PC-9 (cell line): Measurements from ENCODE around the gene C4orf51.

ENCODE experiments used
- EZH2 ChIP-seq: fragments of 200-600 bp; sonication (generic); IDR thresholded peaks from 2 replicates; pipeline ENCODE4 v1.8.0; 2017; ENCODE audit warnings: antibody characterized with exemption, low read depth
- TF ChIP-seq, protein P1 (sequence below): fragments of 200-600 bp; sonication (generic); conservative IDR thresholded peaks from 2 replicates; pipeline ENCODE4 v1.6.1; 2017; ENCODE audit warnings: mixed run types, antibody characterized with exemption, mild to moderate bottlenecking, moderate library complexity

DNA sequence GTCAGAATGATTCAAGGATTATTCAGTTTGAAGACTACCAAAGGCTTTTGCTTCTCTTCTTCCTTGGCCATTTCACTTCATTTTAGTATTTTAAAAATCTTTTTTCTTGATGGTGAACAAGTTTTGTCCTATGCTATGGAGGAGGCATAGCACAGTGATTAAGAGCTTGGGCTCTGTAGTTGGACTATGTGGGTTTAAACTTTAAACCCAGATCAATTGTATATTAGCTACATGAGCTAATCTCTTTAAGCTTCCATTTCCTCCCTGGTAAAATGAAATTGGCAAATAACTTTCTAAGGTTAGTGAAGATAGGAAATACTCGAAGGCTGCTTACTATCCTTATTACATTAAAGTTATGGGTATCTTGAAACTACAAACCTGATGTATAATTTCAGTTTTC is 23.8 kb upstream of the C4orf51 start:
- TF ChIP-seq EZH2 = no peak
- TF ChIP-seq, protein P1, sequence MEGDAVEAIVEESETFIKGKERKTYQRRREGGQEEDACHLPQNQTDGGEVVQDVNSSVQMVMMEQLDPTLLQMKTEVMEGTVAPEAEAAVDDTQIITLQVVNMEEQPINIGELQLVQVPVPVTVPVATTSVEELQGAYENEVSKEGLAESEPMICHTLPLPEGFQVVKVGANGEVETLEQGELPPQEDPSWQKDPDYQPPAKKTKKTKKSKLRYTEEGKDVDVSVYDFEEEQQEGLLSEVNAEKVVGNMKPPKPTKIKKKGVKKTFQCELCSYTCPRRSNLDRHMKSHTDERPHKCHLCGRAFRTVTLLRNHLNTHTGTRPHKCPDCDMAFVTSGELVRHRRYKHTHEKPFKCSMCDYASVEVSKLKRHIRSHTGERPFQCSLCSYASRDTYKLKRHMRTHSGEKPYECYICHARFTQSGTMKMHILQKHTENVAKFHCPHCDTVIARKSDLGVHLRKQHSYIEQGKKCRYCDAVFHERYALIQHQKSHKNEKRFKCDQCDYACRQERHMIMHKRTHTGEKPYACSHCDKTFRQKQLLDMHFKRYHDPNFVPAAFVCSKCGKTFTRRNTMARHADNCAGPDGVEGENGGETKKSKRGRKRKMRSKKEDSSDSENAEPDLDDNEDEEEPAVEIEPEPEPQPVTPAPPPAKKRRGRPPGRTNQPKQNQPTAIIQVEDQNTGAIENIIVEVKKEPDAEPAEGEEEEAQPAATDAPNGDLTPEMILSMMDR = no peak
